Epithelial cell of proximal tubule (primary cell): ENCODE results near the gene DLGAP4. TPM values are rescaled to one million over a fixed set of nuclear protein-coding genes. Genes with fewer than 3 reads are reported as not detected.

ENCODE experiments used
- DNase-seq: peaks from one replicate; pipeline ENCODE4 v3.0.0-alpha.2; 2011; ENCODE audit warnings: low read depth
- H3K4me3 ChIP-seq: 2 replicates; pipeline ENCODE4 v1.5.1; 2011; ENCODE audit warnings: low read depth, mild to moderate bottlenecking, low read length
- total RNA-seq: library from RNA; depleted of rRNA; stranded (reverse); fragments of >200 nt; gene quantifications from 2 replicates; pipeline ENCODE4 v1.2.3, GENCODE V29; 2015
- TF ChIP-seq, protein P1 (sequence below): conservative IDR thresholded peaks from 2 replicates; pipeline ENCODE4 v1.5.1; 2012; ENCODE audit warnings: low read depth, mild to moderate bottlenecking, low read length

Gene DLGAP4
- total RNA-seq, 1 donor from 2014 or later, result 41.4 TPM

DNA sequence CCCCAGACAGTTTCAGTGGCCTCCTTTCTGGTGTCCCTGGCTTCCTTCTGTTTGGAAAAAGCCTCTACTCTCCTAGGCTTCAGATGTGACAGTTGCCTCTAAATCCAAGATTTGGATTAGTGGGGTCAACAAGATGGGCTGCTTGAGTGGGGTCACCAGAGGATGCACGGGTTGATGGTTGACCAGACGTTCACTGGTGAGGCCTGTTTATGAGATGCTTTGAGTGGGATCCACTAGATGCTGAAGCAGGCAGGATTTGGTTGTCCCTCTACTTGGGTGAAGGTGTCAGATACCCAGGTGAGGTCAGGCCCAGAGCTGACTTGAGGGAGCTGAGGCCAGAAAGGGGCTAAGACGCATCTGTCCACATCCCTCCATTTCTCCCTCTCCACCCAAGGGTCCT, 8.1 kb upstream of the DLGAP4 start:
- TF ChIP-seq, protein P1, sequence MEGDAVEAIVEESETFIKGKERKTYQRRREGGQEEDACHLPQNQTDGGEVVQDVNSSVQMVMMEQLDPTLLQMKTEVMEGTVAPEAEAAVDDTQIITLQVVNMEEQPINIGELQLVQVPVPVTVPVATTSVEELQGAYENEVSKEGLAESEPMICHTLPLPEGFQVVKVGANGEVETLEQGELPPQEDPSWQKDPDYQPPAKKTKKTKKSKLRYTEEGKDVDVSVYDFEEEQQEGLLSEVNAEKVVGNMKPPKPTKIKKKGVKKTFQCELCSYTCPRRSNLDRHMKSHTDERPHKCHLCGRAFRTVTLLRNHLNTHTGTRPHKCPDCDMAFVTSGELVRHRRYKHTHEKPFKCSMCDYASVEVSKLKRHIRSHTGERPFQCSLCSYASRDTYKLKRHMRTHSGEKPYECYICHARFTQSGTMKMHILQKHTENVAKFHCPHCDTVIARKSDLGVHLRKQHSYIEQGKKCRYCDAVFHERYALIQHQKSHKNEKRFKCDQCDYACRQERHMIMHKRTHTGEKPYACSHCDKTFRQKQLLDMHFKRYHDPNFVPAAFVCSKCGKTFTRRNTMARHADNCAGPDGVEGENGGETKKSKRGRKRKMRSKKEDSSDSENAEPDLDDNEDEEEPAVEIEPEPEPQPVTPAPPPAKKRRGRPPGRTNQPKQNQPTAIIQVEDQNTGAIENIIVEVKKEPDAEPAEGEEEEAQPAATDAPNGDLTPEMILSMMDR, result no peak
- DNase-seq, result no peak

DNA sequence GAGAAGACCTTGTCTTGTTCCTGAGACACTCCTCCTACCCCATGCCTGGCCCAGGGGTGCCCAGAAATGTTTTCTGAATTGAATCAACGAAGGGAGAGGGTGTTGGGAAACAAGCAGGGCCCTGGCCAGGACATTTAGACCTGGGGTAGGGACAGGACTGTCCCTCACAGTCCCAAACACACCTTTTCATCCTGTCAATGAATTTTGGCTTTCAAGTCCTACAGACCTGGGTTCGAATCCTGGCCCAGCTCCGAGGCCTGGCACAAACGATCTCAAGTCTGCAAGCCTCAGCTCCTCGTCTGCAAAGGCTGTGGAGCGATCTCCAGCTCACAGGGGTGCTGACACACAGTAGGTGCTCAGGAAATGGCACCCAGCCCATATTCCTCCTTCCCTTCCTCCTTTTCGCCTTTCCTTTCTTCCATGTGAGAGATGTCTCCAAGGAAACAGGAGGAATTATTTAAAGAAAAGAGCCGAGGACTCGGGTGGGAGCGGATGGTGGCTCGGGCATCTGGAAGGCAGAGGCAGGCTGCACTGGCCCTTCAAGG, 7.3 kb upstream of the DLGAP4 start:
- no peak for DNase-seq
- no peak overlapping the region for H3K4me3 ChIP-seq
- TF ChIP-seq, protein P1, result no peak

More for the DNA sequence above, 8.1 kb upstream of the DLGAP4 start:
- no peak overlapping the region for H3K4me3 ChIP-seq

DNA sequence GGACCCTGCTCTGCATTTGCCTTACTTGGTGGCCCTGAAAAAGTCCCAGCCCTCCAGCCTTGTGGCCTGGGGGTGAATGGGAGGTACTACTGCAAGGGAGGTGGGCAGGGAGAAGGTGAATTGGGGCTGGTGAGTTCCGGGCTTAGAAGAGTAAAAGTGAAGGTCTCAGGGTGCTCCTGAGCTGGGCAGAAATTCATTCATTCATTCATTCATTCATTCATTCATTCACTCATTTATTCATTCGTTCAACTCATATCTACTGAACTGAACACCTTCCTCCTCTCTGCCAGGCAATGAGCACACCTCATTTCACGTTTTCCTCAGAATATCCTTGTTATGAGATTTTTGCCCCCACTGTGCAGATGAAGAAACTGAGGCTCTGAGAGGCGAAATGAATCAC, 6.7 kb upstream of the DLGAP4 start:
- H3K4me3 ChIP-seq, result no peak overlapping the region
- TF ChIP-seq, protein P1, result no peak
- no peak for DNase-seq

DNA sequence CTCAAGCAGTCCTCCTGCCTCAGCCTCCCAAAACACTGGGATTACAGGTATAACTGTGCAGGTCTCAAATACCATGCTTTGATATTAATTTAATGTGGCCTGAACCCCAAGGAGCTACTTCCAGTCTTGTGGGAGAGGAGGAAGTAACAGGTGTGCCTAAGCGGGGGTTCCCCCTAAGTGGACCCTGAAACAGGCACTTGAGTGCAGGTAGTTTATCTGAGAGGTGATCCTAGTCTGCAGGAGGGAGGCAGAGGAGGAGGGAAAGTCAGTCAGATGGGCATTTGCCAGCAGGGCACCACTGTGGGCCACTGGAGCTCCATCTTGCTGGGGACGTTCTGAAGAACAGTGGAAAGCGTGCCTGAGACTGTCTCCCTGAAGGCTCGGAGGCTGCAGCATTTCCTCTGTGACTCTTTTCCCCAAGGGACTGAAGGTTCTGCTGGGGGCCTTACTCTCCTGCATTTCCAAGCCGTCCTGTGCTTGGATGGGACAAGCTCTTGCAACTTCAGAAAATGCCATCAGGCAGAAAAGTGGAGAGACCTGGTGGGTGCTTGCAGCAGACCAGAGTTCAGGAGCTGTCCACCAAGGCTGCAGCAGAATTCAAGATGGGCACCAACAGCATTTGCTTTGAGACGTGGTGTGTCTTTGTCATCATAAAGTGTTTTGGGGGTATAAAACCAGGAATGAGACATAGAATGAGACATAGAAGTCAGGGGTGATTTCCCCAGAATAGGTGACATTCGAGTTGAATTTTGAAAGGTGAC, 4.6 kb upstream of the DLGAP4 start:
- H3K4me3 ChIP-seq, result no peak overlapping the region
- DNase-seq, result no peak
- TF ChIP-seq, protein P1, result no peak

DNA sequence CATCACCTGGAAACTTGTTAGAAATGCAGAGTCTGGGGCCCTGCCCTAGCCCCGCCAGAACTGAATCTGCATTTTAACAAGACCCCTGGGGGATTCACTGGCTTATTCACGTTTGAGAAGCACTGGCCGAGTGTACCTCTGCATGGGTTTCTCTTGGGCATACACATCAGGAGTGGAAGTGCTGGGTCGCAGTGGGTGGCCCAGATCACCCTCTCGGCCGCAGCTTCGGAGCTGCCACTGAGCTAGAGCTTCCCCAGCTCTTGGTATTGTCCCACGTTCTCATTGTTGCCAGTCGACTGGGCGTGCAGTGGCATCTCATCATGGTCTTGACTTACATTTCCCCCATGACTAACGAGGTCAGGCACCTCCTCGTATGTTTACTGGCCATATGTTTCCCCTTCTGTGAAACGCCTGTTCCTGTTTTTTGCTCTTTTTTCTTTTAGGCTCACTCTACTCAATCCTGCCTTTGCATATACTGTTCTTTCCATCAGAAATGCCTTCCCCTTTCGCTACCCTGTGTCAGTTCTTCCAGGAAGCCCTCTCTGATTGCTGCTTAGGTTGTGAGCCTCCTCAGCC, 3.0 kb upstream of the DLGAP4 start:
- DNase-seq, result no peak
- TF ChIP-seq, protein P1, result no peak
- H3K4me3 ChIP-seq, result no peak overlapping the region

DNA sequence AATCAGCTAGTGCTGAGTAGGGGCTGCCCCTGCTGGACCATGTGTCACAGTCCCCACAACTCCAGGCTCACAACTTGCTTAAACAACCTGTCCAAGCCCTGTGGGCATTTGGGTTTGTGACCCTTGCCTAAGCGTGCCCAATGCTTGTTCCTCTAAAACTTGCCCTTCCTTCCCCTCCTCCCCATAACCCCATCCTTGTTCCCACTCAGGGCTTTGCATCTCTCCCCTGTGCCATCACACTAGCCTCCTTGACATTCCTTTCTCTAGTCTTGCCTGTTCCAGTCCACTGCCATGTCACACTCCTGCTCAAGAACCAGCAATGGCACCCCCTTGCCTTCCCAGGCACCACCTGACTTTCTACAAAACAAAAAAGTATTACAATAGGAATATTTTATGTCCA, 2.3 kb upstream of the DLGAP4 start:
- no peak overlapping the region for H3K4me3 ChIP-seq
- TF ChIP-seq, protein P1, result no peak
- DNase-seq, result no peak
